Activated T-cell treated with anti-CD3 and anti-CD28 coated beads, Interleukin-2, amount 50 U/mL, for 72 hours (primary cell): ENCODE measurements around the gene SEC16B. TPM values are rescaled to one million over a fixed set of nuclear protein-coding genes. Genes with fewer than 3 reads are reported as not detected.
"Not testable (repeated sequence)": the region's sequence is repeated elsewhere in the genome, so short reads cannot be mapped to it uniquely, and the experiment has no call there.

Source experiments
- ATAC-seq, 2 donors: fragments of 150-1000 bp; cut with Tn5 transposase; replicated peaks in 1 of 2; 2 replicates each; pipeline ENCODE4 v1.10.0; 2021; ENCODE audit warnings: moderate library complexity in 2 of 2, mild to moderate bottlenecking in 1 of 2
- DNase-seq, 2 donors: peaks; one replicate each; pipeline ENCODE4 v3.0.0; 2021 to 2022; ENCODE audit warnings: mixed read lengths in 1 of 2
- H3K27ac Mint-ChIP-seq: one replicate; pipeline ENCODE4 v1.8.0; 2022; ENCODE audit warnings: mild to moderate bottlenecking, moderate library complexity, mixed read lengths
- H3K27me3 Mint-ChIP-seq: one replicate; pipeline ENCODE4 v1.8.0; 2022; ENCODE audit warnings: low read depth, mixed read lengths
- H3K36me3 Mint-ChIP-seq, 2 donors: one replicate each; pipeline ENCODE4 v1.8.0; 2022; ENCODE audit warnings: mixed read lengths in 2 of 2, mild to moderate bottlenecking in 1 of 2; ENCODE audit not compliant: insufficient read depth in 2 of 2
- H3K4me1 Mint-ChIP-seq: one replicate; pipeline ENCODE4 v1.8.0; 2022; ENCODE audit warnings: low read depth, mixed read lengths
- H3K4me3 Mint-ChIP-seq, 2 donors: one replicate each; pipeline ENCODE4 v1.8.0; 2022; ENCODE audit warnings: mild to moderate bottlenecking in 2 of 2, mixed read lengths in 2 of 2, moderate library complexity in 2 of 2
- H3K9me3 Mint-ChIP-seq, 2 donors: one replicate each; pipeline ENCODE4 v1.8.0; 2022; ENCODE audit warnings: mixed read lengths in 2 of 2
- total RNA-seq, 2 donors: library from RNA; stranded (reverse); gene quantifications; one replicate each; pipeline ENCODE4 v1.2.3, GENCODE V29; 2022

Gene SEC16B
- total RNA-seq, 2 donors from 2014 or later, result not detected

GRCh38 chr1:177996957-177997356 lies 27.1 kb upstream of the SEC16B start:
- DNase-seq, result no peak
- no peaks in the 10 kb centered on the region for H3K27me3 Mint-ChIP-seq
- H3K4me3 Mint-ChIP-seq, result no peak overlapping the region
- H3K36me3 Mint-ChIP-seq, result peaks cover 0 to 3% of the 10 kb centered on the region in 2 donors
- no peak for ATAC-seq
- H3K27ac Mint-ChIP-seq, result no peak overlapping the region
- H3K4me1 Mint-ChIP-seq, result no peaks in the 10 kb centered on the region
- H3K9me3 Mint-ChIP-seq, result peaks cover 3 to 6% of the 10 kb centered on the region in 2 donors

- no peak for DNase-seq
- H3K4me3 Mint-ChIP-seq, result no peak overlapping the region
- H3K27ac Mint-ChIP-seq, result no peak overlapping the region
These were observed 25.5 kb upstream of the SEC16B start for GRCh38 chr1:177995369-177995768.

GRCh38 chr1:177986281-177986680 lies 16.4 kb upstream of the SEC16B start:
- H3K36me3 Mint-ChIP-seq, H3K27me3 Mint-ChIP-seq, ATAC-seq, H3K27ac Mint-ChIP-seq, DNase-seq, H3K4me3 Mint-ChIP-seq, H3K4me1 Mint-ChIP-seq: not testable (repeated sequence)
- H3K9me3 Mint-ChIP-seq, result peaks cover 8 to 16% of the 10 kb centered on the region in 2 donors

More at GRCh38 chr1:177995369-177995768, 25.5 kb upstream of the SEC16B start:
- ATAC-seq, result no peak
- Mint-ChIP-seq H3K9me3 (peaks cover 3 to 8% of the 10 kb centered on the region in 2 donors), H3K36me3 (peaks cover 0 to 3% of the 10 kb centered on the region in 2 donors), H3K27me3 (no peaks in the 10 kb centered on the region), H3K4me1 (no peaks in the 10 kb centered on the region)

GRCh38 chr1:177984761-177985160 lies 14.9 kb upstream of the SEC16B start:
- Mint-ChIP-seq H3K27ac (no peak overlapping the region), H3K4me1 (no peaks in the 10 kb centered on the region), H3K4me3 (no peak overlapping the region), H3K36me3 (no peaks in the 10 kb centered on the region), H3K27me3 (no peaks in the 10 kb centered on the region), H3K9me3 (peaks cover 6 to 13% of the 10 kb centered on the region in 2 donors)
- ATAC-seq, result no peak
- no peak for DNase-seq

- Mint-ChIP-seq H3K36me3 (no peaks in the 10 kb centered on the region), H3K4me3 (no peak overlapping the region), H3K4me1 (no peaks in the 10 kb centered on the region), H3K27ac (no peak overlapping the region), H3K27me3 (no peaks in the 10 kb centered on the region), H3K9me3 (peaks cover 2 to 13% of the 10 kb centered on the region in 2 donors)
- ATAC-seq (no peak), DNase-seq (no peak)
These were observed 14.3 kb upstream of the SEC16B start for GRCh38 chr1:177984136-177984525.

- Mint-ChIP-seq H3K4me1 (no peaks in the 10 kb centered on the region), H3K4me3 (no peak overlapping the region), H3K36me3 (peaks cover 0 to 1% of the 10 kb centered on the region in 2 donors), H3K27me3 (no peaks in the 10 kb centered on the region), H3K9me3 (peaks cover 0 to 10% of the 10 kb centered on the region in 2 donors), H3K27ac (no peak overlapping the region)
- ATAC-seq (no peak), DNase-seq (no peak)
These were observed 13.8 kb upstream of the SEC16B start for GRCh38 chr1:177983482-177984135.

GRCh38 chr1:177983077-177983476 lies 13.2 kb upstream of the SEC16B start:
- H3K9me3 Mint-ChIP-seq, result peaks cover 0 to 7% of the 10 kb centered on the region in 2 donors
- no peak overlapping the region for H3K4me3 Mint-ChIP-seq
- H3K27me3 Mint-ChIP-seq, result no peaks in the 10 kb centered on the region
- no peaks in the 10 kb centered on the region for H3K4me1 Mint-ChIP-seq
- ATAC-seq (no peak), DNase-seq (no peak)
- H3K27ac Mint-ChIP-seq, result no peak overlapping the region
- H3K36me3 Mint-ChIP-seq, result peaks cover 0 to 1% of the 10 kb centered on the region in 2 donors

- no peak for ATAC-seq
- Mint-ChIP-seq H3K4me3 (no peak overlapping the region), H3K36me3 (peaks cover 0 to 1% of the 10 kb centered on the region in 2 donors), H3K27ac (no peak overlapping the region), H3K27me3 (no peaks in the 10 kb centered on the region), H3K9me3 (peaks cover 0 to 5% of the 10 kb centered on the region in 2 donors), H3K4me1 (no peaks in the 10 kb centered on the region)
- no peak for DNase-seq
These were observed 11.3 kb upstream of the SEC16B start for GRCh38 chr1:177981200-177981599.

- ATAC-seq (no peak), DNase-seq (no peak)
- H3K27me3 Mint-ChIP-seq, result no peaks in the 10 kb centered on the region
- no peak overlapping the region for H3K4me3 Mint-ChIP-seq
- peaks cover under 1 to 5% of the 10 kb centered on the region in 2 donors for H3K9me3 Mint-ChIP-seq
- peaks cover 0 to 1% of the 10 kb centered on the region in 2 donors for H3K36me3 Mint-ChIP-seq
- no peaks in the 10 kb centered on the region for H3K4me1 Mint-ChIP-seq
- H3K27ac Mint-ChIP-seq, result no peak overlapping the region
These were observed 9.4 kb upstream of the SEC16B start for GRCh38 chr1:177979272-177979671.

GRCh38 chr1:177978530-177978929 lies 8.7 kb upstream of the SEC16B start:
- Mint-ChIP-seq H3K4me3 (no peak overlapping the region), H3K27ac (no peak overlapping the region), H3K9me3 (peaks cover 4 to 10% of the 10 kb centered on the region in 2 donors), H3K27me3 (no peaks in the 10 kb centered on the region), H3K36me3 (peaks cover 0 to 1% of the 10 kb centered on the region in 2 donors), H3K4me1 (no peaks in the 10 kb centered on the region)
- ATAC-seq (no peak), DNase-seq (no peak)

- no peaks in the 10 kb centered on the region for H3K4me1 Mint-ChIP-seq
- no peak for ATAC-seq
- H3K4me3 Mint-ChIP-seq, result no peak overlapping the region
- no peaks in the 10 kb centered on the region for H3K27me3 Mint-ChIP-seq
- no peak for DNase-seq
- no peak overlapping the region for H3K27ac Mint-ChIP-seq
- peaks cover 0 to 1% of the 10 kb centered on the region in 2 donors for H3K36me3 Mint-ChIP-seq
- H3K9me3 Mint-ChIP-seq, result peaks cover 4 to 10% of the 10 kb centered on the region in 2 donors
These were observed 7.3 kb upstream of the SEC16B start for GRCh38 chr1:177977141-177977540.

- no peak overlapping the region for H3K4me3 Mint-ChIP-seq
- ATAC-seq, result no peak
These were observed 6.7 kb upstream of the SEC16B start for GRCh38 chr1:177976596-177976995.

GRCh38 chr1:177975588-177976495 lies 6.0 kb upstream of the SEC16B start:
- ATAC-seq (no peak), DNase-seq (no peak)
- Mint-ChIP-seq H3K4me1 (no peaks in the 10 kb centered on the region), H3K36me3 (peaks cover 0 to 1% of the 10 kb centered on the region in 2 donors), H3K9me3 (peaks cover 4 to 8% of the 10 kb centered on the region in 2 donors), H3K27ac (no peak overlapping the region), H3K27me3 (no peaks in the 10 kb centered on the region), H3K4me3 (no peak overlapping the region)

More at GRCh38 chr1:177976596-177976995, 6.7 kb upstream of the SEC16B start:
- Mint-ChIP-seq H3K4me1 (no peaks in the 10 kb centered on the region), H3K27ac (no peak overlapping the region), H3K36me3 (peaks cover 0 to 1% of the 10 kb centered on the region in 2 donors), H3K27me3 (no peaks in the 10 kb centered on the region), H3K9me3 (peaks cover 4 to 8% of the 10 kb centered on the region in 2 donors)
- DNase-seq, result no peak
